CD4-positive, alpha-beta T cell treated with Interleukin-12 subunit alpha and Interleukin-12 subunit beta, for 1 hour (primary cell): ENCODE results near the gene PRKCB.
A peak's percentile ranks its signal among the peaks of the same experiment; 100 is the strongest.
"Not testable (repeated sequence)": the region's sequence is repeated elsewhere in the genome, so short reads cannot be mapped to it uniquely, and the experiment has no call there.

Experiments
- DNase-seq: peaks from one replicate; pipeline ENCODE4 v3.0.0-alpha.2; 2020

The PRKCB gene

GRCh38 chr16:24010440-24011089 is 174.8 kb downstream of the PRKCB start:
- peak; percentile 81 for DNase-seq

- no peak for DNase-seq
Observed at GRCh38 chr16:24011237-24011636, 175.5 kb downstream of the PRKCB start.

- no peak for DNase-seq
Observed at GRCh38 chr16:24013054-24013636, 177.4 kb downstream of the PRKCB start.

- peak; percentile 75 for DNase-seq
Observed at GRCh38 chr16:24013864-24014645, 178.3 kb downstream of the PRKCB start.

GRCh38 chr16:24014955-24015354 is 179.2 kb downstream of the PRKCB start:
- DNase-seq, result not testable (repeated sequence)

- no peak for DNase-seq
Observed at GRCh38 chr16:24015923-24016322, 180.1 kb downstream of the PRKCB start.

- DNase-seq, result no peak
Observed at GRCh38 chr16:24018485-24018884, 182.7 kb downstream of the PRKCB start.

GRCh38 chr16:24022797-24023196 is 187.0 kb downstream of the PRKCB start:
- no peak for DNase-seq

GRCh38 chr16:24023621-24024020 is 187.8 kb downstream of the PRKCB start:
- DNase-seq, result no peak

- no peak for DNase-seq
Observed at GRCh38 chr16:24024971-24025370, 189.2 kb downstream of the PRKCB start.

- no peak for DNase-seq
Observed at GRCh38 chr16:24027466-24027865, 191.7 kb downstream of the PRKCB start.

- DNase-seq, result not testable (repeated sequence)
Observed at GRCh38 chr16:24029841-24030240, 194.1 kb downstream of the PRKCB start.

GRCh38 chr16:24035127-24035842 is 199.5 kb downstream of the PRKCB start:
- peak; percentile 34 for DNase-seq

GRCh38 chr16:24036038-24036543 is 200.3 kb downstream of the PRKCB start:
- no peak for DNase-seq

GRCh38 chr16:24036614-24037013 is 200.8 kb downstream of the PRKCB start:
- peak; percentile 55 for DNase-seq

- no peak for DNase-seq
Observed at GRCh38 chr16:24037335-24037734, 201.6 kb downstream of the PRKCB start.

GRCh38 chr16:24041834-24042631 is 206.2 kb downstream of the PRKCB start:
- peak; percentile 79 for DNase-seq

GRCh38 chr16:24044467-24044866 is 208.7 kb downstream of the PRKCB start:
- no peak for DNase-seq

- no peak for DNase-seq
Observed at GRCh38 chr16:24045641-24046040, 209.9 kb downstream of the PRKCB start.

- no peak for DNase-seq
Observed at GRCh38 chr16:24046442-24046841, 210.7 kb downstream of the PRKCB start.

GRCh38 chr16:24049113-24049512 is 213.3 kb downstream of the PRKCB start:
- DNase-seq, result peak; percentile 20

- DNase-seq, result no peak
Observed at GRCh38 chr16:24051125-24051524, 215.3 kb downstream of the PRKCB start.
